C4-2B (cell line): ENCODE measurements around the gene SPACA5B.
"Not testable (repeated sequence)": the region's sequence is repeated elsewhere in the genome, so short reads cannot be mapped to it uniquely, and the experiment has no call there.

Experiments
- ZFX ChIP-seq: fragments of 450-650 bp; IDR thresholded peaks from 2 replicates; pipeline ENCODE4 v1.6.1; 2017
- TF ChIP-seq, protein P1 (sequence below): fragments of 450-650 bp; conservative IDR thresholded peaks from 2 replicates; pipeline ENCODE4 v1.5.1; 2017; ENCODE audit warnings: mild to moderate bottlenecking

DNA sequence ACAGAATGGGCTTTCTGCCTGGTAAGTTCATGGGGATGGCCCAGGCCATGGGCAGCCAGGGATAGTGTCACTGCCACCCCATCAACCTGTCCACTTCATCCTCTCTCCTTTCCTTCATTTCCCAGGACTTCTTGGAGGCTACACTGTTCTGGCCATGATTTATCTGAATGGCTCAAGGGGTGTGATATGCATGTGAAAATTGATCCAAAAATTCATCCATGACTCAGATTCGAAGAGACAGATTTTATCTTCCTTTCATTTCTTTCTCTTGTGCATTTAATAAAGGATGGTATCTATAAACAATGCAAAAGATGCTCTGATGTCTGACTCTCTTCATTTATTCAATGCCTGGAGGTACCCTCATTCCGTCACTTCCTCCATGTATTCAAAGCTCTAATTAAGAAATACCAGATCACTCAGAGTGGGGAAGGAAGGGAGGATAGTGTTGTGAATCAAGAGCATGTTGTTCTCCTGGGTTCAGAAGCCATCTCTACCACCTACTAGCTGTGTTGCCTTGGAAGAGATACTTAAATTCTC is 1.9 kb downstream of the SPACA5B start:
- TF ChIP-seq, protein P1, sequence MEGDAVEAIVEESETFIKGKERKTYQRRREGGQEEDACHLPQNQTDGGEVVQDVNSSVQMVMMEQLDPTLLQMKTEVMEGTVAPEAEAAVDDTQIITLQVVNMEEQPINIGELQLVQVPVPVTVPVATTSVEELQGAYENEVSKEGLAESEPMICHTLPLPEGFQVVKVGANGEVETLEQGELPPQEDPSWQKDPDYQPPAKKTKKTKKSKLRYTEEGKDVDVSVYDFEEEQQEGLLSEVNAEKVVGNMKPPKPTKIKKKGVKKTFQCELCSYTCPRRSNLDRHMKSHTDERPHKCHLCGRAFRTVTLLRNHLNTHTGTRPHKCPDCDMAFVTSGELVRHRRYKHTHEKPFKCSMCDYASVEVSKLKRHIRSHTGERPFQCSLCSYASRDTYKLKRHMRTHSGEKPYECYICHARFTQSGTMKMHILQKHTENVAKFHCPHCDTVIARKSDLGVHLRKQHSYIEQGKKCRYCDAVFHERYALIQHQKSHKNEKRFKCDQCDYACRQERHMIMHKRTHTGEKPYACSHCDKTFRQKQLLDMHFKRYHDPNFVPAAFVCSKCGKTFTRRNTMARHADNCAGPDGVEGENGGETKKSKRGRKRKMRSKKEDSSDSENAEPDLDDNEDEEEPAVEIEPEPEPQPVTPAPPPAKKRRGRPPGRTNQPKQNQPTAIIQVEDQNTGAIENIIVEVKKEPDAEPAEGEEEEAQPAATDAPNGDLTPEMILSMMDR, result not testable (repeated sequence)
- TF ChIP-seq ZFX, result not testable (repeated sequence)
